CD4-positive, alpha-beta T cell treated with Interleukin-12 subunit alpha and Interleukin-12 subunit beta, for 1 hour (primary cell): ENCODE measurements around the gene C17orf114.

Source experiments
- DNase-seq: peaks from one replicate; pipeline ENCODE4 v3.0.0-alpha.2; 2020

Gene C17orf114

DNA sequence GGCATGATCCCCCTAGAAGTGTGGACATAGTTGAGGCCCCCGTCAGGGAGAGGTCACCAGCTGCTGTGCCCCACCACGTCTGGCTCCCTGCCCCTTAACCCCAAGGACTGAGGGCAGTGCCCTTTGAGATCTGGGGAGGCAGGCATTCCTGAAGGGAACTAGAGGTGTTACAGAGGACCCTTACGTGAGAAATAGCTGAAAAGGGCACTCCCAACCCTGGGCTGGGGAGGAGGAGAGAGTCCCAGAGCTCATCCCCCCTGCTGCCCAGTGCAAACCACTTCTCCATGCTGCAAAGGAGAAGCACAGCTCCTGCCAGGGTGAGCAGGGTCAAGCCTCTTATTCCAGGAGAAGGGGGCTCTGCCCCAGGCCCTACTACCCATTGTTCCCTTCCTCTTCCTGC is 20.7 kb upstream of the C17orf114 start:
- DNase-seq: no peak

DNA sequence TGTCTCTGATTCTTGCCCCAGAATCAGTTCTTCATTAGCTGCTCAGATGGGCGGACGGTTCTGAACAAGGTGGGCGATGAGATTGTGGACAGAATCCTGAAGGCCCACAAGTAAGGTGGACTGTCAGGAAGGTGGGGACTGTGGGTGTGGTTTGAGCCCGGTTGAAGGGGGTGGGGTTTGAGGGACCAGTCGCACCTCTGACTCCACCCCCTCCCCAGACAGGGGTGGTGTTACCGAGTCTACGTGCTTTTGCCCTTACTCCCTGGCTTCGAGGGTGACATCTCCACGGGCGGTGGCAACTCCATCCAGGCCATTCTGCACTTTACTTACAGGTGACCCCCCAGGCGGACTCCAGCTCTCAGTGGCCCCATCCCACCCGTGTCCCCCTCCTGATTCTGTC is 16.1 kb upstream of the C17orf114 start:
- no peak for DNase-seq

DNA sequence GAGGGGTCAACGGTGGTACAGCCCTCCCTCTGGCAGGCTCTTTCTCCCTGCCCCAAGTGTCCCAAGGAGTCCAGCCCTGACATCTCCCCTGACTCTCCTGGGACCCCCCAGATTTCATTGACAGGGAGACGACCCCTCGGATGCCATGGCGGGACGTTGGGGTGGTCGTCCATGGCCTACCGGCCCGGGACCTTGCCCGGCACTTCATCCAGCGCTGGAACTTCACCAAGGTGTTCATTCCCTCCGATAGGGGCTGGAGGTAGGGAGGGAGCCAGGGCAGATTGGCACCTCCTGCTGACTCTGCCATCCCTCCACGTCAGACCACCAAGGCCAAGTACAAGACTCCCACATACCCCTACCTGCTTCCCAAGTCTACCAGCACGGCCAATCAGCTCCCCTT is 14.7 kb upstream of the C17orf114 start:
- no peak for DNase-seq

DNA sequence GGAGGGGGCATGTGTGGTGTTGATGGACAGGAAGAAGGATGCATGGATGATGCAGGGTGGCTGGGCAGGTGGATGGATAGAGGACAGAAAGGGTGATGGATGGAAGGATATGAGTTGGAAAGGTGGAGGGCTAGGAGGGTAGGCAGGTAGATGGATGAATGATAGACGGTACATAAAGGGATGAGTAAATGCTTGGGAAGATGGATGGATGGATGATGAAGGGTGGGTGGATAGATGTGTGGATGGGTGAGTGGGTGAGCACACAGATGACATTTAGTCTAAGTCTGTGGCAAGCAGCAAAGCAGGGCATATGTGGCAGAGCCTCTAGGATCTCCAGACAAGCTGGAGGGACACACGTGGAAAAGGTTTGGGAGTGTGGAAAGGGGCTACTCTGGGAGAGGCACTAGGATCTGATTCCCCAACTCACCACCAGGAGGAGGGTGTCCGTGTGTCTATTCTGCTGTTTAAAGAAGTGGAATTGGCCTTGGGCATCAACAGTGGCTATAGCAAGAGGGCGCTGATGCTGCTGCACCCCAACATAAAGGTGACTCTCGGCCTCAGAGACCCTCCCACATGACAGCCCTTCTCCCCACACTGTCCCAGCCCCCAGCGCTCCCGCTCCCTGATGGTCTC is 13.0 kb upstream of the C17orf114 start:
- no peak for DNase-seq

DNA sequence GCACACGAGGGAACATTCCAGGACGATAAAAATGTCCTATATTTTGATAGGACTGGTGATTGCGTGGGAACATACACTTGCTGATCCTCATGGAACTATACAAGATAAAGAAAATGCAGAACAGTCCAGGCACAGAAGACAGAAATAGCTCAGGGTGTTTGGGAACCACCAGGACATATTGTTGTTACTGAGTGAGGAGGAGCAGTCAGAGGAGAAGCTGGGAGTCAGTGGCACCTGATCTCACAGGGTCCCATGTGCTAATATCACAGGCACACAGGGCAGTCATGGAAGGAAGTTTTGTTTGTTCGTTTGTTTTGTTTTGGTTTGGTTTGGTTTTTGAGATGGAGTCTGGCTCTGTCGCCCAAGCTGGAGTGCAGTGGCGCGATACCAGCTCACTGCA is 10.6 kb upstream of the C17orf114 start:
- DNase-seq: no peak

DNA sequence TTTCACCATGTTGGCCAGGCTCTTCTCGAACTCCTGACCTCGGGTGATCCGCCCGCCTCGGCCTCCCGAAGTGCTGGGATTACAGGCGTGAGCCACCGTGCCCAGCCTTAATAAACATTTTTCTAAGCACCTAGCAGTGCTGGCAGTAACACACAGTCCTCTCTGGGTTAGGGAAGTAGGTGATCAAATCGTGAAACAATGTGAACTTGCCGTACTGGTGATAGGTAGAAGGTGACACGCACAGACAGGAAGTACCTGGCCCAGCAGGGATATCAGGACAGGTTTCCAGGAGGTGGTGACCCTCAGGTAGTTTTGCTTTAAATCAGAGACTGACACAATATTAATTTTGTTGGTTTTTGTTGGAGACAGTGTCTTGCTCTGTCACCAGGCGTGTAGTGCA is 9.3 kb upstream of the C17orf114 start:
- no peak for DNase-seq

DNA sequence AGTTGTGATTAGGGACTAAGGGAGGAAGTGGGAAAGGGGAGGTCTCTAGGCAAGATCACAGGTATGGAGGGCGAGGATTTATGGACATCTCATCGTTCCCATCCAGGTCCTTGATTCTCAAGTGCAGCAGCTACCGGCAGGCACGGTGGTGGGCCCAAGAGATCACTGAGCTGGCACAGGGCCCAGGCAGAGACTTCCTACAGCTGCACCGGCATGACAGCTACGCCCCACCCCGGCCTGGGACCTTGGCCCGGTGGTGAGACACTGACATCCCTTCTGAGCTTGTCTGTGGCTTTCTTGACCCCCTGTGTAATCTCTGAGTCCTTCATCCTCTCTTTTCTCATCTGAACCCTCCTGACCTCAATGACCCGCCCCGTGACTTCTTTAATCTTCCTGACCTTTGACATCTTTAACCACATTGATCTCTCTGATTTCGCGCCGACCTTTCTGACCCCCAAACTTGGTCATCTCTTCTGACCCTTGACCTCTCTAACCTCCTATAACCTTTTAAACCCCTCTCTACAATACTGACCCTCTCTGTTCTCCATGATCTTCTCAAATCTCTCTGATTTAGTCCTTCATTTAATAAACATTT is 8.7 kb upstream of the C17orf114 start:
- no peak for DNase-seq

DNA sequence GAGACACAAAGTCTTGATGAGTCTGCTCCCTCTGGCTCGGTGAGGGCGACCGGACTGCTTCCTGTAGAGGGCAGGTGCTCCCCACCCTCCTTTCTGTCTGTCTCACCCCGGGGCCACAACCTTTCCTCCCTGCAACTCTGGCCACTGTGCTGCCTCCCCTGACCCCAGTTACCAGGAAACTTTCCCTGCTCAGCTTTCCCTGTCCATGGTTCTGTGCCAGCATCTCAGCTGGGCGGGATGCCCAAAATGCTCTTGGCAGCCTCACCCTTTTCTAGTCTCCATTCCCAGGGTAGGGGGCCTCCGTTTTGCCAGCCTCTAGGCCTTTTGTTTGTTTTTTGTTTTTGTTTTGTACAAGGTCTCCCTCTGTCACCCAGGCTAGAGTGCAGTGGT is 6.2 kb upstream of the C17orf114 start:
- DNase-seq: no peak

DNA sequence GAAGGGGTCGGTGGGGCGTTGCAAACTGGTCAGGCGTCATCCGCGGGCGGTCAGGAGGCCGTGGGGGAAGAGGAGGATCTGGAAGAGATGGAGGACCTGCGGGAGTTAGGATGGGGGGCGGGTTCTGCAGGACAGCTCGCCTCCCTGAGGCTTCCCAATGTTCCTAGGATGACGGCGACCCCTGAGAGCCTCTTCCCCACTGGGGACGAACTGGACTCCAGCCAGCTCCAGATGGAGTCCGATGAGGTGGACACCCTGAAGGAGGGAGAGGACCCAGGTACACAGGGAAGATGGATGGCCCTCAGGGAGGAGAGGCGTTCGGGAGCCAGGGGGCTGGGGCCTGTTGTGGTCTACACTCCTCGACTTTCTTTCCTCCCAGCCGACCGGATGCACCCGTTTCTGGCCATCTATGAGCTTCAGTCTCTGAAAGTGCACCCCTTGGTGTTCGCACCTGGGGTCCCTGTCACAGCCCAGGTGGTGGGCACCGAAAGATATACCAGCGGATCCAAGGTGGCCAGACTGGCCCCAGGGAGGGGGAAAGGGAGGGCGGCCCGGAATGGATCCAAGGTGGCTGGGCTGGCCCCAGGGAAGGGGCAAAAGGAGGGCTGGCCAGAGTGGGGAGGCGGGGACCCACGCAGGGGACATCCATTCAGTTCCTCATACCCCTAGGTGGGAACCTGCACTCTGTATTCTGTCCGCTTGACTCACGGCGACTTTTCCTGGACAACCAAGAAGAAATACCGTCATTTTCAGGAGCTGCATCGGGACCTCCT is 5.7 kb upstream of the C17orf114 start:
- no peak for DNase-seq

DNA sequence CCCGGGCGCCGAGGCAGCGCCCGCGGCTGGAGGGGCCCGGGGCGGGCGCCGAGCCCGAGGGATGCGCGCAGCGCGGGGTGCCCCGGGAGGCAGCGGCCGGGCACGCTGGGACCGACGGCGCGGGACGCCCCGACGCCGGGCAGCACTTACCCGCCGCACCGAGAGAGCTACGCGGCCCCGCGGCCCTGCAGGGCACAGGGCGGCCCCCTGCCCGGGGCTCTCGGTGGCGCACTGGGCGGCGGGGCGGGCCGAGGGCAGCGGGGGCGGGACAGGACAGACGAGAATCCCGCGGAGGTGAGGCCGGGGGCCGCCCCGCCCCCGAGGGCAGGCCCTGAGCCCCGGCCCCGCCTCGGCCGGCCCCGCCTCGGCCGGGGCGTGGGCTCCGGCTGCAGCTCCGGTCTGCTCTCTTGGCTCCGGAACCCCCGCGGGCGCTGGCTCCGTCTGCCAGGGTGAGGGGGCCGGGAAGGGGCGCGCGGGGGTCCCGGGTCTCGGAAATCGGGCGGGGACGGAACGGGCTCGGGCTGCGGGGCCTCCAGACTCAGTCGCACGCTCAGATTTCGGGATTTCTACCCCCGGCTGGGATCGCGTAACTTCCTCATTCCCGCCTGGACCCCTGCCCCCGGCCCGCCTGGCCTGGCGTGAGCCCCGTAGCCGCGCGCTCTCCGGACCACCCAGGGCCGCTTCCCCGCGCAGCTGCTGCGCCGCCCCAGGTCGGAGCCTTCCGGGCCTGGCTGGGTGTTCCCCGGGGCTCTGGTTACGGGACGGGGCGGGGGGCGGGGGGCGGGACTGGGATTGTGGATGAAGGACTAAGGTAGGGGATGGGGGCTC is 4.9 kb upstream of the C17orf114 start, which contains the start of gene PLD2:
PLD2 (plus strand) TSS at position 376 of the 828 bp plus-strand sequence. CDS start 621 bp downstream, outside the sequence.
- peak; percentile 89 for DNase-seq

DNA sequence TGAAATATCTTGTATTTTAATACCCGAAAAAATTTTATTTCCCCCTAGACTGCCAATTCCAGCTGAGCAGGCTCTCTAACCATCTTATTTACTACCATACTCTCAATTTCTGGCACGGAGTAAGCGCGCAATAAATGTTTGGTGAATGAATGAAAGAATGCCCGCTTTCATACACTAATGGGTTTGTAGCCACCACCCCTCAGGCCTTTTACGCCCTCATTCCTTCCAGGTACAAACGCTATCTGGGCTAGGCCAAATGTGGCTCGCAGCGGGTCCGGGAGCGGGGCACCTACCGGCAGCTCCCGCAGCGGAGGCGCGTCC is 4.3 kb upstream of the C17orf114 start:
- DNase-seq: no peak

DNA sequence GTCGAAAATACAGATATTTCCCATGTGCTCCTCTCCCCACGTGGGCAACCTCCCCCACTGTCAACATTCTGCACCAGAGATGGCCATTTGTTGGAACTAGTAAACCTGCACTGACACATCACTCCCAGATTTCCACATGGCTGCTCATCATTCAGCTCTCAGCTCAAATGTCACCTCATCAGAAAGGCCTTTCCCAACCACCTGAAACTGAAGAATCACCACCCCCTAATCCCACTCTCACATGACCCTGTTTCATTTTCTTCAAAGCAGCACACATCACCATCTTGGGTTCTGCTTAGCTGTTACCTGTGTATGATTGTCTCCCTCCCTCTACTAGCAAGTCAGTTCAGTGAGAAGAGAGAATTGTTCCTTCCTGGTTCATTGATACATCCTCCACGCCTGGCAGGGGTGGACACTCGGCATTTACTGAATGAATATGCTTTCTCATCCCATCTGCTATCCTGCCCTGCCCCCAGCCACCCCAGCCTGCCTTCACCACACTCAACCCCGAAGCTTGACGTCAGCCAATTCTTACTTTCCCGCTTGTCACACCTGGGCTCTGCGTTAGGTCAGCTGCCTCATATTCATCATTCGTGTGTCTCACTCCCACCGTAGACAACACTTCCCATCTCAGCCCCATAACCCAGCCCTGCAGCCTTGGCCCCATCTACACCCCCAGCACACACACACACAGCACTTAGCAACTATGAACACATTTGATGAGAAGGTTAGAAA is 1.5 kb downstream of the C17orf114 start:
- DNase-seq: no peak

DNA sequence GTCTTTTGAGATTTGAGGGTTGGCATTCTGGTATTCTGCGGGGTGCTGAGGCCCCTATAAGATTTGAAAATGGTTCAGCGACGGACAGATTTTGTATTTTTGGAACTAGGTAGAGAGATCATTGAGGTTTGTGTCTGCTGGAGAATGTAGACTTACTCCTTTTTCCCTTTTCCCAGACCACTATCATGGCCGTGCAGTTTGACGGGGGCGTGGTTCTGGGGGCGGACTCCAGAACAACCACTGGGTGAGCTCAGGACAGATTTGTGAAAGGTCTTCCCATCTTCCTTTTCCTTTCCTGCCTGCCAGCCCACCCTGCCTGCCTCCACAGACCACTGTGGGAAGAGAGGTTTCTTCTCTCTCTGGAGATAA is 5.6 kb downstream of the C17orf114 start:
- DNase-seq: no peak

DNA sequence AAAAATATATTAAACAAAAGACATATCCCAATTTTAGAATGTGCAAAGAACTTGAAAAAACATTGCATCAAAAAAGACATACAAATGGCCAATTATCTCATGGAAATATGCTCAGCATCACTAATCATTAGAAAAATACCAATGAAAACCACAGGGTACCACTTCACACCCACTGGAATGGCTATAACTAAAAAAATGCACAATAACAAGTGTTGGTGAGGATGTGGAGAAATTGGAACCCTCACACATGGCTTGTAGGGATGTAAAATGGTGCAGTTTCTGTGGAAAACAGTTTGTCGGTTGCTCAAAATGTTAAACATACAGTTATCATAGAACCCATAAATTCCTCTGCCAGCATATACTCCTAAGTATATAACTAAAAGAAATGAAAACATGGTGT is 7.0 kb downstream of the C17orf114 start:
- DNase-seq: no peak

DNA sequence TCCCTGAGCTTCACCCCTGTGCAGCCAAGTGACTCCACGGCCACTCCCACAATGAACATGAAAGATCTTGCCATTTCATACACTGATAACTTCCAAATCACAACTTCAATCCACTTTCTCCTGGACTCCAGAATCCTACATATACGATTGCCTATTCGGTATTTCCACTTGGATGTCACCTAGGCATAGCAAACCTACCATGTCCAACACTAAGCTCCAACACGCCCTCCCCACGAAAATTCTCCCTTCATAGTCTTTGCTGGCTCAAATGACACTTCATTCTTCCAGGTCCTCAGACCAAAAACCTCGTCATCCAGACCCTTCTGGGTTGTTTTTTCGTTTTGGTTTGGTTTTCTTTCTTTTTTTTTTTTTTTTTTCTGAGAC is 11.4 kb downstream of the C17orf114 start:
- no peak for DNase-seq

DNA sequence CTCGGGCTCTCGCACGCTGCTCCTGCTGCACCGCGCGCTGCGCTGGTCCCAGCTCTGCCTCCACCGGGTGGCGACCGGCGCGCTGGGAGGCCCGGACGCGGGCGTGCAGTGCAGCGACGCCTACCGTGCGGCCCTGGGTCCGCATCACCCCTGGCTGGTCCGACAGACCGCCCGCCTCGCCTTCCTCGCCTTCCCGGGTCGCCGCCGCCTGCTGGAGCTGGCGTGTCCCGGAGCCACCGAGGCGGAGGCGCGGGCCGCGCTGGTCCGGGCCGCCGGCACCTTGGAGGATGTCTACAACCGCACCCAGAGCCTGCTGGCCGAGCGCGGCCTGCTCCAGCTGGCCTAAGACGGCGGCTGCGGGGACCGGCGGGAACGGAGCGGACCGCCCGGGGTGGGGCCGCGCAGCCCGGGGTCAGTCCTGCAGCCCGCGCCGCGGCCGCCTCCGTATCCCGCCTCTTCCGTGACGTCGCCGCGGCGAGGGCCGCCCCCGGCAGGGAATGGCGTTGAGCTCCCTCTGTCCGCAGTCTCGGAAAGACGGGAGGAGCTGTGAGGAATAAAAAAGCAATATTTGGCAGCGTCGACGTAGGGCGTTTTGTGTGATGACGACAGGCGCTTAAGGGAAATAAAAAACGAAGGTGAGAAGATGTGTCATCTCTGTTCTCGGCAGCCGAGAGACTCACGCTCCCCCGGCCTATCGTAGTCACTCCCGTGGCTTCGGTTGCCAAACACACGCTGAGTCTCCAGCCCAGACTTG is 12.0 kb downstream of the C17orf114 start:
- peak; percentile 85 for DNase-seq

DNA sequence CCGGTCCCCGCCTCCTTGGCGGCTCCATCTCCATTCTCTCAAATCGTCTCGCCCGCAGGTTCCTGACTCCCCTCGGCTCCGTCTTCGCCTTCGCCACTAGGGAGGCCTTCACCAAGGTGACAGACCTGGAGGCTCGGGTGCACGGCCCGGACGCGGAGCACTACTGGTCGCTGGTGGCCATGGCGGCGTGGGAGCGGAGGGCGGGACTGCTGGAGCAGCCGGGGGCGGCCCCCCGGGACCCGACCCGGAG is 12.5 kb downstream of the C17orf114 start:
- no peak for DNase-seq

DNA sequence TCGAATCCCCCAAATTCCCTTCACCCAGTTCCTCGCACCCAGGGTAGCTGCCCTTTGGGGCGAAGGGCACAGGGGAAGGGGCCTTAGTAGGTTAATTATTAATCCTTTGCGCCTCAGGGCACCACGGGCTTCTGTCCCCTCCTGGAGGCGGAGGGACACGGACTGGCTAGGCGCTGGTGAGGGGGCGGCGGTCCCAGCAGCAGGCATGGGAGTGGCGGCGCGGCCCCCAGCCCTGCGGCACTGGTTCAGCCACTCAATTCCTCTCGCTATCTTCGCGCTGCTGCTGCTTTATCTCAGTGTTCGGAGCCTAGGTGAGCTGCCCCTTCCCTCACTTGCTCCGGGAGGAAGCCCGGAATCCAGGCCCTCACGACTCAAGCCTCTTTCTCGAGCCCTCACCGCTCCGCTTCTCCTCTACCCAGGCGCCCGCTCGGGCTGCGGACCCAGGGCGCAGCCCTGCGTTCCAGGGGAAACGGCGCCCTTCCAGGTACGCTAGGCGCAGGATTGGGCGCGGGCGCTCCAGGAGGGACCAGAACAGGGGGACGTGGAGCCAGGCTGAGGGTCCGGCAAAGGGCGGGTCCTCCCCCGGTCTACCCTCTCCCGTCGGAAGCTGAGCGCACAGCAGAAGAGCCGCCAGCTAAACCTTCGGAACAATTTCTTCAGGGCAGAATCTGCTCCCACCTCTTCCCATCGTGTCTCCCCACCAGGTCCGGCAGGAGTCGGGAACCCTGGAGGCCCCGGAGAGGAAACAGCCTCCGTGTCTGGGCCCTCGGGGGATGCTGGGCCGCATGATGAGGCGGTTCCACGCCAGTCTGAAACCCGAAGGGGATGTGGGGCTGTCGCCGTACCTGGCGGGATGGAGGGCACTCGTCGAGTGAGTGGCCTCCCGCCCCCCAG is 13.1 kb downstream of the C17orf114 start, which contains the start of gene GLTPD2:
GLTPD2 (plus strand) TSS at position 158 of the 894 bp plus-strand sequence; CDS start at position 206, 48 bp downstream.
- no peak for DNase-seq

DNA sequence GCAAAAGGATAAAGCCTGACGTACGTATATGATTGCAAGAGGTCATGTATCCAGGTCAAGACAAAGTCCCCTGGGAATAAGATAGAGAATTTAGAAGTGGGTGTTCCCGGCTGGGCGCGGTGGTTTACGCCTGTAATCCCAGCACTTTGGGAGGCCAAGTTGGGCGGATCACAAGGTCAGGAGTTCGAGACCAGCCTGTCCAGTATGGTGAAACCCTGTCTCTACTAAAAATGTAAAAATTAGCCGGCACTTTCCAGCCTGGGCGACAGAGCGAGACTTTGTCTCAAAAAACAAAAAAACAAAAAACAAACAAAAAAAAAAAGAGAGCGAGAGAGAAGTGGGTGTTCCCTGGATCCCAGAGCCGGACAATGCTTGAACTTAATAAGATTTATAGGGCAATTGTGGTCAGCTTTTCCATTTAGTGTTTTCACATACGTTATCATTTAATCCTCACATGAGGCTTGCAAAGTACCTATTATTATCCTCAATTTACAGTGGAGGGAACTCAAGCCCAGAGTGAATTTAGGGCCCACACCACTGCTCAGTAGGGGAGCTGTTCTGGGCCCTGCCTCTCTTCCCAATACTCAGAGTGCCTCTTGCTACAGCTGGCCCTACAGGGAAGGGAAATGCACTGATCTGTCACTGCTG is 13.8 kb downstream of the C17orf114 start:
- no peak for DNase-seq

DNA sequence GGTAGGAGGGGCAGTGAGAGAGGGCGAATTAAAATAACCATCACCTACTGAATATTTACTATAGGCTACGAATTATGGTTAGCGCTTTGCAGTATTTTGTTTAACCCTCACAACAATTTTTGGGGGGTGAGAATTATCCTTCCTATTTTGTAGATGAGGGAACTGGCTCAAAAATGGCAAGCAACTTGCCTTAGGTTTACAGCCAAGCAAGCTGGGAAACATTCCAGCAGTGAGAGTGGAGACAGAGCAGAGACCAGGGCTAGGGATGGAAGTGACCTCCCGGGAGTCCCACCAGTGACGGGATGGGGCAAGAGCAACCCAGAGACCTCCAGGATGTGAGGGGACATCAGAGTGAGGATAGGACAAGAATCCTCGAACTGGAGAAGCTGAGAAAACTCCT is 15.6 kb downstream of the C17orf114 start:
- DNase-seq: no peak

DNA sequence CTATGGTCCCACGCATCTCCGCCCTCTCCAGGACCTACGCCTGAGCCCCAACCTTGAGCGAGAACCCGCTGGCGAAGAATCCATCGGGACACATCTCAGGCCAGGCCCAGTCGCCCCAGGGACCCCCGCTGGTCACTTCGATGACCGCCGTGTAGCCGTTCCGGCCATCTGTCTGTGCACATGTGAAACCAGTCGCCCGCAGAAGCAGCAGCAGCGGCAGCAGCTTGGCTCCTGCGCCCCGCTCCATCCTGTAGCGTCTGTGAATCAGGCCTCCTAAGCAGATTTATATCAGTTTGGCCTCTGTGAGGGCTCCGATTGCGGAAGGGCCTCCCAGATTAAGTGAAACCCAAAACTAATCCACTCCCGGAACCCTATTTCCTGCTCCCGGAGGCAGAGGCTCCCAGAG is 16.0 kb downstream of the C17orf114 start, which contains the start of gene VMO1:
VMO1 (minus strand) TSS at position 259 of the 406 bp plus-strand sequence; CDS start at position 247, 12 bp downstream.
- DNase-seq: no peak
